CD8-positive, alpha-beta memory T cell (primary cell): Measurements from ENCODE around the gene CACNA2D1. TPM values are rescaled to one million over a fixed set of nuclear protein-coding genes. Genes with fewer than 3 reads are reported as not detected.

ENCODE experiments used
- CTCF ChIA-PET: fragments of 350-600 bp; sonication (Branson Sonifier 250); formaldehyde crosslinking; loops from one replicate; lab custom pipeline; 2021; ENCODE audit warnings: antibody characterized with exemption; lab: Charles Lee
- POLR2A ChIA-PET: fragments of 350-600 bp; sonication (Branson Sonifier 250); formaldehyde crosslinking; loops from one replicate; lab custom pipeline; 2021; ENCODE audit warnings: antibody characterized with exemption; lab: Charles Lee
- DNase-seq, 5 donors: peaks; one replicate each; pipeline versions ENCODE4 v3.0.0 to v3.0.0-alpha.2; 2020 to 2022; ENCODE audit warnings: mixed read lengths in 1 of 5
- H3K27ac ChIP-seq: one replicate; pipeline ENCODE4 v1.7.0; 2013; ENCODE audit warnings: low read depth, mild to moderate bottlenecking, low read length, moderate library complexity
- H3K27me3 ChIP-seq: 2 replicates; pipeline ENCODE4 v1.7.0; 2013; ENCODE audit warnings: low read length, mild to moderate bottlenecking; ENCODE audit not compliant: insufficient read depth, poor library complexity, severe bottlenecking
- H3K36me3 ChIP-seq: 2 replicates; pipeline ENCODE4 v1.7.0; 2013; ENCODE audit warnings: mild to moderate bottlenecking, low read length, moderate library complexity; ENCODE audit not compliant: insufficient read depth
- H3K4me1 ChIP-seq: 2 replicates; pipeline ENCODE4 v1.7.0; 2013; ENCODE audit warnings: mild to moderate bottlenecking, low read length, moderate library complexity; ENCODE audit not compliant: insufficient read depth
- H3K4me3 ChIP-seq: 2 replicates; pipeline ENCODE4 v1.7.0; 2013; ENCODE audit warnings: mild to moderate bottlenecking, low read length
- H3K9me3 ChIP-seq: 2 replicates; pipeline ENCODE4 v1.7.0; 2013; ENCODE audit warnings: mild to moderate bottlenecking, low read length
- H3K27ac Mint-ChIP-seq, 8 donors: one replicate each; pipeline ENCODE4 v1.8.0; 2020 to 2021; ENCODE audit warnings: mixed read lengths in 8 of 8, mild to moderate bottlenecking in 6 of 8, inconsistent platforms in 3 of 8, moderate library complexity in 3 of 8
- H3K27me3 Mint-ChIP-seq, 2 donors: one replicate each; pipeline ENCODE4 v1.8.0; 2020 to 2021; ENCODE audit warnings: mixed read lengths in 2 of 2, mild to moderate bottlenecking in 1 of 2, moderate library complexity in 1 of 2
- H3K36me3 Mint-ChIP-seq, 3 donors: one replicate each; pipeline ENCODE4 v1.8.0; 2020 to 2021; ENCODE audit warnings: mixed read lengths in 3 of 3, inconsistent platforms in 1 of 3, mild to moderate bottlenecking in 1 of 3
- H3K4me1 Mint-ChIP-seq, 3 donors: one replicate each; pipeline ENCODE4 v1.8.0; 2020 to 2021; ENCODE audit warnings: mixed read lengths in 3 of 3, inconsistent platforms in 1 of 3, mild to moderate bottlenecking in 1 of 3
- H3K4me3 Mint-ChIP-seq, 7 donors: one replicate each; pipeline ENCODE4 v1.8.0; 2020 to 2021; ENCODE audit warnings: mixed read lengths in 7 of 7, mild to moderate bottlenecking in 6 of 7, moderate library complexity in 4 of 7, inconsistent platforms in 2 of 7
- H3K9me3 Mint-ChIP-seq, 5 donors: one replicate each; pipeline ENCODE4 v1.8.0; 2020 to 2022; ENCODE audit warnings: mixed read lengths in 5 of 5, mild to moderate bottlenecking in 3 of 5, moderate library complexity in 2 of 5, inconsistent platforms in 1 of 5
- polyA plus RNA-seq: library from polyadenylated mRNA; unstranded; fragments of 300-500 nt; fragmentation: Illumina TruSeq; gene quantifications from one replicate; pipeline ENCODE4 v1.2.3, GENCODE V29; 2021
- total RNA-seq, 2 experiments: library from RNA; stranded (reverse); gene quantifications; one replicate each; pipeline ENCODE4 v1.2.3, GENCODE V29; 2021

Gene CACNA2D1
- total and polyA plus RNA-seq, 3 experiments from 2014 or later, result not detected

- H3K36me3 Mint-ChIP-seq, result no peaks in the 10 kb centered on the region
- no peak overlapping the region for H3K4me3 Mint-ChIP-seq
- no peaks in the 10 kb centered on the region for H3K4me1 Mint-ChIP-seq
- DNase-seq, result no peak
- H3K27me3 Mint-ChIP-seq, result no peaks in the 10 kb centered on the region
- H3K4me3 ChIP-seq, result no peak overlapping the region
- H3K9me3 Mint-ChIP-seq, result peaks cover 0 to 4% (median 2%) of the 10 kb centered on the region in 5 donors
- H3K27me3 ChIP-seq, result no peaks in the 10 kb centered on the region
- H3K36me3 ChIP-seq, result no peaks in the 10 kb centered on the region
- H3K4me1 ChIP-seq, result no peaks in the 10 kb centered on the region
- ChIA-PET CTCF (no interaction called here), POLR2A (no interaction called here)
- H3K27ac ChIP-seq, result no peak overlapping the region
- H3K9me3 ChIP-seq, result no peaks in the 10 kb centered on the region
- H3K27ac Mint-ChIP-seq, result no peak overlapping the region
These were observed 220.0 kb downstream of the CACNA2D1 start for GRCh38 chr7:82223580-82223979.

DNA sequence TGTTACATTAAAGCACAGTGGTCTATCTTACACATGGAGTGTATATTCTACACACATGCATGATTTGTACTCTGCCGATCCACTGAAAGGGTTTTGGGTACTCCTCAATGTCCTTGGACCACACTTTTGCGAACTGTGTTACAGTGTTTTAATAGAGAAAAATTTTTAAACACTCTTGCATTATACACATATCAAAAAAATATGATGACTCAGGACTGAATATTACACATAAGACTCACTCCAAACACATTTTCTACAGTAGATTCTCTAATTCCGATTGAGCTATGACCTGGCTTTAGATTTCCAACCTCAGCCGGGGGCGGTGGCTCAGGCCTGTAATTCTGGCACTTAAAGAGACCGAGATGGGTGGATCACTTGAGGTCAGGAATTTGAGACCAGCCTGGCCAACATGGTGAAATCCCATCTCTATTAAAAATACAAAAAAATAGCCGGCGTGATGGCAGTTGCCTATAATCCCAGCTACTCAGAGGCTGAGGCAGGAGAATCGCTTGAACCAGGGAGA lies 222.4 kb downstream of the CACNA2D1 start:
- DNase-seq, result no peak
- Mint-ChIP-seq H3K36me3 (no peaks in the 10 kb centered on the region), H3K27ac (no peak overlapping the region), H3K9me3 (peaks cover 0 to 2% (median 2%) of the 10 kb centered on the region in 5 donors), H3K4me3 (no peak overlapping the region), H3K27me3 (no peaks in the 10 kb centered on the region), H3K4me1 (no peaks in the 10 kb centered on the region)
- ChIA-PET POLR2A (no interaction called here), CTCF (no interaction called here)
- no peaks in the 10 kb centered on the region for H3K9me3 ChIP-seq
- no peak overlapping the region for H3K4me3 ChIP-seq
- H3K27ac ChIP-seq, result no peak overlapping the region
- H3K4me1 ChIP-seq, result no peaks in the 10 kb centered on the region
- no peaks in the 10 kb centered on the region for H3K27me3 ChIP-seq
- H3K36me3 ChIP-seq, result no peaks in the 10 kb centered on the region

DNA sequence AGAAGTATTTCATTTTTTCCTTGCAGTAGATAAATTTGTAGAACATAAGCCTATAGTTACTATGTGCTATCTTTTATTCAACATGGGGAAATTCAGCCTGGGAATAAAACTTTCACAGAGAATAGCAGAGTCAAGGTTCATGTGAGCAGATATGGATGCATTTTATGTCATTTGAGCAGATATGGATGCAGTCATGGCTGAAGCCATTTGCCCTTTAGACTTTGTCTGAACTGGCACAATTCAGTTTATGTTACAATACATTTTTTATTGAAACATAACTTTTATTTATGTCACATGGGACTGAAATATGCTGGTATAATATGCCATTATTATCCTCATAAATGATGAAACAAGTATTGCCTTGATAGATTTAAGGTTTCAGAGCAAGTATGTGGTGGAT lies 231.1 kb downstream of the CACNA2D1 start:
- Histone ChIP-seq H3K4me3 (no peak overlapping the region), H3K27ac (no peak overlapping the region), H3K4me1 (no peaks in the 10 kb centered on the region), H3K36me3 (no peaks in the 10 kb centered on the region), H3K9me3 (no peaks in the 10 kb centered on the region), H3K27me3 (no peaks in the 10 kb centered on the region)
- H3K27ac Mint-ChIP-seq, result no peak overlapping the region
- POLR2A ChIA-PET, result no interaction called here
- H3K4me3 Mint-ChIP-seq, result no peak overlapping the region
- CTCF ChIA-PET, result no interaction called here
- no peaks in the 10 kb centered on the region for H3K4me1 Mint-ChIP-seq
- no peak for DNase-seq
- H3K9me3 Mint-ChIP-seq, result peaks cover 0 to 18% (median 5%) of the 10 kb centered on the region in 5 donors
- no peaks in the 10 kb centered on the region for H3K27me3 Mint-ChIP-seq
- no peaks in the 10 kb centered on the region for H3K36me3 Mint-ChIP-seq

DNA sequence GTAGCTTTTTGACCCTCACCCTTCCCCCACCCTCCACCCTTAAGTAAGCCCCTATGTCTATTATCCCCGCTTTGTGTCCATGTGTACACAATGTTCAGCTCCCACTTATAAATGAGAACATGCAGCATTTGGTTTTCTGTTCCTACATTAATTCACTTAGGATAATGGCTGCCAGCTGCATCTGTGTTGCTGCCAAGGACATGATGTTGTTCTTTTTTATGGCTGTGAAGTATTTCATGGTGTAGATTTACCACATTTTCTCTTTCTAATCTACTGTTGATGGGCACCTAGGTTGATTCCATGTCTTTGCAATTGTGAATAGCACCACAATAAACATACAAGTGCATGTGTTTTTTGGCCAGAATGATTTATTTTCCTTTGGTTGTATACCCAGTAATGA lies 232.2 kb downstream of the CACNA2D1 start:
- no peak overlapping the region for H3K27ac Mint-ChIP-seq
- no peak for DNase-seq
- no peaks in the 10 kb centered on the region for H3K4me1 Mint-ChIP-seq
- Histone ChIP-seq H3K36me3 (no peaks in the 10 kb centered on the region), H3K9me3 (no peaks in the 10 kb centered on the region), H3K27me3 (no peaks in the 10 kb centered on the region), H3K4me3 (no peak overlapping the region), H3K27ac (no peak overlapping the region), H3K4me1 (no peaks in the 10 kb centered on the region)
- no peaks in the 10 kb centered on the region for H3K36me3 Mint-ChIP-seq
- CTCF ChIA-PET, result no interaction called here
- no peak overlapping the region for H3K4me3 Mint-ChIP-seq
- POLR2A ChIA-PET, result no interaction called here
- peaks cover 0 to 18% (median 3%) of the 10 kb centered on the region in 5 donors for H3K9me3 Mint-ChIP-seq
- no peaks in the 10 kb centered on the region for H3K27me3 Mint-ChIP-seq

GRCh38 chr7:82210416-82211184 lies 233.0 kb downstream of the CACNA2D1 start:
- no peaks in the 10 kb centered on the region for H3K4me1 ChIP-seq
- Mint-ChIP-seq H3K27ac (no peak overlapping the region), H3K9me3 (peaks cover 0 to 18% (median 2%) of the 10 kb centered on the region in 5 donors), H3K27me3 (no peaks in the 10 kb centered on the region), H3K36me3 (no peaks in the 10 kb centered on the region), H3K4me1 (no peaks in the 10 kb centered on the region), H3K4me3 (no peak overlapping the region)
- H3K27ac ChIP-seq, result no peak overlapping the region
- no peak for DNase-seq
- ChIA-PET POLR2A (no interaction called here), CTCF (no interaction called here)
- no peaks in the 10 kb centered on the region for H3K36me3 ChIP-seq
- H3K9me3 ChIP-seq, result no peaks in the 10 kb centered on the region
- no peak overlapping the region for H3K4me3 ChIP-seq
- H3K27me3 ChIP-seq, result no peaks in the 10 kb centered on the region

- Histone ChIP-seq H3K27ac (no peak overlapping the region), H3K4me1 (no peaks in the 10 kb centered on the region), H3K36me3 (no peaks in the 10 kb centered on the region), H3K4me3 (no peak overlapping the region), H3K27me3 (no peaks in the 10 kb centered on the region), H3K9me3 (no peaks in the 10 kb centered on the region)
- Mint-ChIP-seq H3K4me3 (no peak overlapping the region), H3K27ac (no peak overlapping the region), H3K27me3 (no peaks in the 10 kb centered on the region), H3K36me3 (no peaks in the 10 kb centered on the region), H3K4me1 (no peaks in the 10 kb centered on the region), H3K9me3 (peaks cover 0 to 18% (median 0%) of the 10 kb centered on the region in 5 donors)
- CTCF ChIA-PET, result no interaction called here
- DNase-seq, result no peak
- POLR2A ChIA-PET, result no interaction called here
These were observed 234.3 kb downstream of the CACNA2D1 start for GRCh38 chr7:82209179-82209747.

DNA sequence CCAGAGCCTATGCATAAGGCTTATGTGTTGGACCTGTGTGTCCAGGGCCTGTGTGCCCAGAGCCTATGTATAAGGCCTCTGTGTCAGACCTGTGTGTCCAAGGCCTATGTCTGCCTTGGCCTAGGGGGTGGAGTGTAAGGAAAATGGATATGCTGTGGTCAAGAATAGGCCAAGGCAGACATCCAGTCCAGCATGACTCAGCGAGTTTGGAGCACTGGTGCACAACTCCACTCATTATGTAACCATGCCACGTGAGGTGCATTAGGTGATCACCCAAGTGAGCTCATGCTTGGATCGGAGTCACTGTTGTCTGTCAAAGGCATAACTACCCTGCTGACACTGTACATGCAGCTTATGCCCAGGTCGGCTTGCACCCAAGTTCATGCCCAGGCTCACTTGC lies 238.9 kb downstream of the CACNA2D1 start:
- no peak overlapping the region for H3K27ac ChIP-seq
- CTCF ChIA-PET, result no interaction called here
- no peaks in the 10 kb centered on the region for H3K36me3 Mint-ChIP-seq
- no peaks in the 10 kb centered on the region for H3K4me1 ChIP-seq
- H3K4me1 Mint-ChIP-seq, result no peaks in the 10 kb centered on the region
- H3K36me3 ChIP-seq, result no peaks in the 10 kb centered on the region
- no peak overlapping the region for H3K27ac Mint-ChIP-seq
- no peak for DNase-seq
- H3K27me3 Mint-ChIP-seq, result no peaks in the 10 kb centered on the region
- no peak overlapping the region for H3K4me3 Mint-ChIP-seq
- H3K9me3 Mint-ChIP-seq, result peaks cover 0 to 10% (median 4%) of the 10 kb centered on the region in 5 donors
- H3K27me3 ChIP-seq, result no peaks in the 10 kb centered on the region
- H3K4me3 ChIP-seq, result no peak overlapping the region
- POLR2A ChIA-PET, result no interaction called here
- no peaks in the 10 kb centered on the region for H3K9me3 ChIP-seq

DNA sequence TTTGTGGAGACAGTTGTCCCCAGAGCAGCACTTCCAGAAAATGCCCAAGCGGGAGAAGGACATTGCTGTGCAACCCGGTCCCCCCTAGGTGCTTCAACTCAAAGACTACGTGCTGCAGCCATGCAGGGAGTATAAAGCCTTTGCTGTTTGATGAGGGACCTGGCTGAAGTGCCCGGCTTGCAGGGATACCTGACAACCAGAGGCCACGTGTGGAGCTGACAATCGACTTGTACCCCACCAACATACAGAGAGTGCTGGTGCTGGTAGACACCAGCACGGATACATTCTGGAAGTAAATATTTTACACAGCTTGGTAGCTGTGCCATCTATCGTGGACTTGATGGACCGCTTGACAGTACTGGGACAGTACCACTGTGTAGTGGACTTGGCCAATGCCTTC lies 240.6 kb downstream of the CACNA2D1 start:
- no peaks in the 10 kb centered on the region for H3K27me3 Mint-ChIP-seq
- no peak overlapping the region for H3K27ac ChIP-seq
- no peaks in the 10 kb centered on the region for H3K36me3 Mint-ChIP-seq
- H3K4me1 Mint-ChIP-seq, result no peaks in the 10 kb centered on the region
- no peak for DNase-seq
- H3K27me3 ChIP-seq, result no peaks in the 10 kb centered on the region
- POLR2A ChIA-PET, result no interaction called here
- H3K9me3 ChIP-seq, result no peaks in the 10 kb centered on the region
- no peaks in the 10 kb centered on the region for H3K4me1 ChIP-seq
- no peak overlapping the region for H3K27ac Mint-ChIP-seq
- no peaks in the 10 kb centered on the region for H3K36me3 ChIP-seq
- CTCF ChIA-PET, result no interaction called here
- H3K4me3 Mint-ChIP-seq, result no peak overlapping the region
- peaks cover 0 to 10% (median 2%) of the 10 kb centered on the region in 5 donors for H3K9me3 Mint-ChIP-seq
- H3K4me3 ChIP-seq, result no peak overlapping the region
